GM19043 (cell line): ENCODE data around the gene MISP.
"Not testable (repeated sequence)": the region's sequence is repeated elsewhere in the genome, so short reads cannot be mapped to it uniquely, and the experiment has no call there.

ENCODE experiments used
- ATAC-seq: cut with Tn5 transposase; IDR thresholded peaks from one replicate; pipeline ENCODE4 v1.9.1; 2021; ENCODE audit warnings: low read depth; ENCODE audit not compliant: unreplicated experiment

MISP gene

GRCh38 chr19:750640-751423, at the start of gene MISP:
TSS of gene MISP (plus strand) at chr19:751112. CDS start at chr19:756947, 5,835 bp downstream.
- ATAC-seq = no peak

- not testable (repeated sequence) for ATAC-seq
Observed at GRCh38 chr19:702847-703246, 48.1 kb upstream of the MISP start.

GRCh38 chr19:703329-703650, 47.6 kb upstream of the MISP start:
- no peak for ATAC-seq

GRCh38 chr19:703651-704446, 47.1 kb upstream of the MISP start:
- ATAC-seq = no peak

- ATAC-seq = no peak
Observed at GRCh38 chr19:704447-704741, 46.5 kb upstream of the MISP start.

GRCh38 chr19:708154-709143, 42.5 kb upstream of the MISP start, which contains the start of gene PALM:
TSS of gene PALM (plus strand) at chr19:708935. CDS start at chr19:709147, 212 bp downstream.
- no peak for ATAC-seq

- ATAC-seq = no peak
Observed at GRCh38 chr19:709196-709964, 41.5 kb upstream of the MISP start.

GRCh38 chr19:709965-710571, 40.8 kb upstream of the MISP start:
- ATAC-seq = no peak

- ATAC-seq = no peak
Observed at GRCh38 chr19:710767-711166, 40.1 kb upstream of the MISP start.

GRCh38 chr19:711254-711653, 39.7 kb upstream of the MISP start:
- ATAC-seq = no peak

- no peak for ATAC-seq
Observed at GRCh38 chr19:715347-715746, 35.6 kb upstream of the MISP start.

- ATAC-seq = no peak
Observed at GRCh38 chr19:718251-718951, 32.5 kb upstream of the MISP start.

- no peak for ATAC-seq
Observed at GRCh38 chr19:718991-719512, 31.9 kb upstream of the MISP start.

GRCh38 chr19:719636-720344, 31.1 kb upstream of the MISP start:
- ATAC-seq = no peak

GRCh38 chr19:720345-721160, 30.4 kb upstream of the MISP start:
- no peak for ATAC-seq

GRCh38 chr19:722553-723101, 28.3 kb upstream of the MISP start:
- no peak for ATAC-seq

- ATAC-seq = no peak
Observed at GRCh38 chr19:723247-723646, 27.7 kb upstream of the MISP start.
